Panc1 (cell line): Measurements from ENCODE around the gene INPP5A. TPM values are rescaled to one million over a fixed set of nuclear protein-coding genes. Genes with fewer than 3 reads are reported as not detected.

Experiments used
- ATAC-seq: fragments of 200-7000 bp; cut with Tn5 transposase; 2 replicates; pipeline ENCODE4 v1.9.1; 2020; ENCODE audit warnings: mild to moderate bottlenecking, moderate library complexity
- BruUV-seq: library from RNA; stranded (reverse); fragments of 400-500 nt; replicated peaks from 2 replicates; lab custom pipeline; 2021; lab: Mats Ljungman, UMichigan
- CTCF ChIA-PET: fragments of 300-600 bp; sonication (Branson Sonifier 250); formaldehyde crosslinking; loops from one replicate; lab custom pipeline; 2022; ENCODE audit warnings: antibody characterized with exemption; lab: Charles Lee
- POLR2A ChIA-PET: fragments of 300-600 bp; sonication (Branson Sonifier 250); formaldehyde crosslinking; loops from one replicate; lab custom pipeline; 2022; ENCODE audit warnings: antibody characterized with exemption; lab: Charles Lee
- DNase-seq: peaks from one replicate; pipeline ENCODE4 v3.0.0-alpha.2; 2010; ENCODE audit warnings: low read depth, low spot score
- H3K27ac ChIP-seq: 2 replicates; pipeline ENCODE4 v1.5.1; 2011; ENCODE audit warnings: mild to moderate bottlenecking, low read length, inconsistent platforms
- H3K27me3 ChIP-seq: fragments of 200-500 bp; sonication (Bioruptor generic); 2 replicates; pipeline ENCODE4 v1.6.0; 2014; ENCODE audit warnings: low read length, inconsistent platforms; ENCODE audit not compliant: control insufficient read depth, insufficient read depth
- H3K36me3 ChIP-seq: fragments of 200-500 bp; sonication (Bioruptor generic); 2 replicates; pipeline ENCODE4 v1.5.1; 2014; ENCODE audit warnings: inconsistent platforms, mild to moderate bottlenecking, low read length, moderate library complexity; ENCODE audit not compliant: control insufficient read depth, insufficient read depth
- H3K4me1 ChIP-seq: 2 replicates; pipeline ENCODE4 v1.5.1; 2011; ENCODE audit warnings: inconsistent platforms, mild to moderate bottlenecking, low read length, moderate library complexity; ENCODE audit not compliant: control insufficient read depth, insufficient read depth
- H3K4me3 ChIP-seq, 2 experiments: 2 replicates each; pipeline ENCODE4 v1.5.1; 2011 to 2012; ENCODE audit warnings: low read depth in 2 of 2, low read length in 2 of 2, mild to moderate bottlenecking in 2 of 2, inconsistent platforms in 1 of 2, moderate library complexity in 1 of 2
- H3K9me3 ChIP-seq: fragments of 200-500 bp; sonication (Bioruptor generic); 2 replicates; pipeline ENCODE4 v1.5.1; 2014; ENCODE audit warnings: low read depth, mild to moderate bottlenecking, inconsistent platforms, low read length, moderate library complexity; ENCODE audit not compliant: control insufficient read depth, insufficient read depth
- POLR2AphosphoS5 ChIP-seq: IDR thresholded peaks from 2 replicates; pipeline ENCODE4 v1.6.1; 2012; ENCODE audit warnings: mild to moderate bottlenecking, low read depth, low read length, moderate library complexity
- REST ChIP-seq, 2 experiments: IDR thresholded peaks; 2 replicates each; pipeline ENCODE4 v1.6.1; 2011 to 2012; ENCODE audit warnings: low read depth in 2 of 2, control low read depth in 1 of 2, low read length in 1 of 2, mild to moderate bottlenecking in 1 of 2, moderate library complexity in 1 of 2; ENCODE audit not compliant: insufficient read depth in 1 of 2
- SIN3A ChIP-seq: IDR thresholded peaks from 2 replicates; pipeline ENCODE4 v1.6.1; 2012; ENCODE audit warnings: low read depth, mild to moderate bottlenecking, low read length, moderate library complexity, borderline replicate concordance; ENCODE audit not compliant: insufficient read depth
- TCF7L2 ChIP-seq: IDR thresholded peaks from 2 replicates; pipeline ENCODE4 v1.6.1; 2011; ENCODE audit warnings: mild to moderate bottlenecking, low read depth, low read length, inconsistent platforms
- in situ Hi-C: cut with HindIII; loops from 2 replicates; pipeline ENCODE4 v1.10.0; 2016; ENCODE audit warnings: low sequenced_read_pairs, low pct_unique_long_range_greater_than_20kb
- intact Hi-C: fragments of 100-400 bp; cut with micrococcal nuclease; formaldehyde crosslinking; loops from one replicate; pipeline ENCODE4 v1.10.0; 2022; ENCODE audit not compliant: unreplicated experiment
- total RNA-seq: library from RNA; stranded (reverse); gene quantifications from one replicate; pipeline ENCODE4 v1.2.1, GENCODE V29; 2021; ENCODE audit not compliant: unreplicated experiment
- TF ChIP-seq, protein P1 (sequence below): fragments of 450-650 bp; IDR thresholded peaks from 2 replicates; pipeline ENCODE4 v1.5.1; 2017; ENCODE audit warnings: mild to moderate bottlenecking

The INPP5A gene
- total RNA-seq, 1 experiment from 2014 or later = 60.0 TPM

DNA sequence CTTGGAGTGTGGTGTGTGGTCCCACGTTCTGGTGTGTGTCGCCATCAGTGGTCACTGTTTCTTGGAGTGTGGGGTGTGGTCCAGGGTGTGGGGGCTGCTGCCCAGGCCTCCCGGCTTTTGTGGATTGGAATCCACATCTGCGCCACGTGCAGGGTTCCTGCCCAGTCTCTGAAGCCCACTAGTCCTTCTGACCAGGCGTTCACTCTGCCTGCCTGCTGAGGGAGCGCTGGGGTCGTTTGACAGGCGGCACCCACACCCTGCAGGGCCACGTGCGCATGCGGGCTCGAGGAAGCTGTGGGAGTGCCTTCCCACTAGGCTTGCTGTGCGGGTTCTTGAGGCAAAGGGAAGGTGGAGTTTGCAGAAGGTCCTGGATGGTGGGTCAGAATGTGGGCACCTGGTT lies 51.4 kb downstream of the INPP5A start:
- no peak for ATAC-seq
- CTCF ChIA-PET = no interaction called here
- no peaks in the 10 kb centered on the region for H3K9me3 ChIP-seq
- intact Hi-C loops = no loop called here
- in situ Hi-C loops = no loop called here
- TF ChIP-seq TCF7L2 = no peak
- TF ChIP-seq POLR2AphosphoS5 = no peak
- no peak for TF ChIP-seq SIN3A
- TF ChIP-seq, protein P1, sequence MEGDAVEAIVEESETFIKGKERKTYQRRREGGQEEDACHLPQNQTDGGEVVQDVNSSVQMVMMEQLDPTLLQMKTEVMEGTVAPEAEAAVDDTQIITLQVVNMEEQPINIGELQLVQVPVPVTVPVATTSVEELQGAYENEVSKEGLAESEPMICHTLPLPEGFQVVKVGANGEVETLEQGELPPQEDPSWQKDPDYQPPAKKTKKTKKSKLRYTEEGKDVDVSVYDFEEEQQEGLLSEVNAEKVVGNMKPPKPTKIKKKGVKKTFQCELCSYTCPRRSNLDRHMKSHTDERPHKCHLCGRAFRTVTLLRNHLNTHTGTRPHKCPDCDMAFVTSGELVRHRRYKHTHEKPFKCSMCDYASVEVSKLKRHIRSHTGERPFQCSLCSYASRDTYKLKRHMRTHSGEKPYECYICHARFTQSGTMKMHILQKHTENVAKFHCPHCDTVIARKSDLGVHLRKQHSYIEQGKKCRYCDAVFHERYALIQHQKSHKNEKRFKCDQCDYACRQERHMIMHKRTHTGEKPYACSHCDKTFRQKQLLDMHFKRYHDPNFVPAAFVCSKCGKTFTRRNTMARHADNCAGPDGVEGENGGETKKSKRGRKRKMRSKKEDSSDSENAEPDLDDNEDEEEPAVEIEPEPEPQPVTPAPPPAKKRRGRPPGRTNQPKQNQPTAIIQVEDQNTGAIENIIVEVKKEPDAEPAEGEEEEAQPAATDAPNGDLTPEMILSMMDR = no peak
- no peak for TF ChIP-seq REST (IDR thresholded peaks at IDR 0.05; ENCODE audit: insufficient read depth in 1 of 2, low read depth in 2 of 2, low read length in 1 of 2)
- H3K27ac ChIP-seq = no peak overlapping the region
- BruUV-seq = no TSS peak
- H3K4me3 ChIP-seq = no peak overlapping the region
- DNase-seq = no peak
- H3K36me3 ChIP-seq = no peaks in the 10 kb centered on the region
- peaks cover 23% of the 10 kb centered on the region for H3K4me1 ChIP-seq
- no peaks in the 10 kb centered on the region for H3K27me3 ChIP-seq
- POLR2A ChIA-PET = no interaction called here

GRCh38 chr10:132589681-132590080 lies 52.1 kb downstream of the INPP5A start:
- peaks cover 18% of the 10 kb centered on the region for H3K4me1 ChIP-seq
- in situ Hi-C loops = no loop called here
- H3K27me3 ChIP-seq = no peaks in the 10 kb centered on the region
- no peak overlapping the region for H3K27ac ChIP-seq
- ChIA-PET CTCF (no interaction called here), POLR2A (no interaction called here)
- no peaks in the 10 kb centered on the region for H3K9me3 ChIP-seq
- DNase-seq (no peak), ATAC-seq (no peak)
- TF ChIP-seq SIN3A = no peak
- TF ChIP-seq, protein P1 = no peak
- no peak for TF ChIP-seq REST (IDR thresholded peaks at IDR 0.05; ENCODE audit: insufficient read depth in 1 of 2, low read depth in 2 of 2, low read length in 1 of 2)
- TF ChIP-seq TCF7L2 = no peak
- no peak for TF ChIP-seq POLR2AphosphoS5
- BruUV-seq = no TSS peak
- H3K4me3 ChIP-seq = no peak overlapping the region
- intact Hi-C loops = no loop called here
- H3K36me3 ChIP-seq = no peaks in the 10 kb centered on the region
